CD4-positive, alpha-beta T cell treated with Interferon gamma for 1 hour (primary cell): ENCODE results near the gene JAKMIP3.

ENCODE experiments used
- DNase-seq: peaks from one replicate; pipeline ENCODE4 v3.0.0-alpha.2; 2020

The JAKMIP3 gene

GRCh38 chr10:132100556-132101349 lies 35.0 kb downstream of the JAKMIP3 start:
- DNase-seq: no peak

- DNase-seq: no peak
Measured at GRCh38 chr10:132101529-132101928, 35.8 kb downstream of the JAKMIP3 start.

- no peak for DNase-seq
Measured at GRCh38 chr10:132102071-132102716, 36.4 kb downstream of the JAKMIP3 start.

- no peak for DNase-seq
Measured at GRCh38 chr10:132102717-132103110, 37.0 kb downstream of the JAKMIP3 start.

- no peak for DNase-seq
Measured at GRCh38 chr10:132103116-132103910, 37.6 kb downstream of the JAKMIP3 start.

- no peak for DNase-seq
Measured at GRCh38 chr10:132104062-132104461, 38.3 kb downstream of the JAKMIP3 start.

- DNase-seq: no peak
Measured at GRCh38 chr10:132104471-132105301, 38.9 kb downstream of the JAKMIP3 start.

GRCh38 chr10:132105302-132105995 lies 39.7 kb downstream of the JAKMIP3 start:
- DNase-seq: no peak

- no peak for DNase-seq
Measured at GRCh38 chr10:132106431-132106830, 40.7 kb downstream of the JAKMIP3 start.

- no peak for DNase-seq
Measured at GRCh38 chr10:132107186-132107948, 41.6 kb downstream of the JAKMIP3 start.

GRCh38 chr10:132107949-132108877 lies 42.5 kb downstream of the JAKMIP3 start:
- no peak for DNase-seq

- DNase-seq: no peak
Measured at GRCh38 chr10:132109341-132110110, 43.8 kb downstream of the JAKMIP3 start.

GRCh38 chr10:132110111-132110521 lies 44.4 kb downstream of the JAKMIP3 start:
- no peak for DNase-seq

GRCh38 chr10:132110713-132111112 lies 45.0 kb downstream of the JAKMIP3 start:
- DNase-seq: no peak

- DNase-seq: no peak
Measured at GRCh38 chr10:132111121-132111731, 45.5 kb downstream of the JAKMIP3 start.

GRCh38 chr10:132111871-132112341 lies 46.2 kb downstream of the JAKMIP3 start:
- DNase-seq: no peak

- no peak for DNase-seq
Measured at GRCh38 chr10:132112611-132113010, 46.9 kb downstream of the JAKMIP3 start.

GRCh38 chr10:132113206-132113605 lies 47.5 kb downstream of the JAKMIP3 start:
- DNase-seq: no peak
